ENCODE data around the gene B3GALT5. TPM values are rescaled to one million over a fixed set of nuclear protein-coding genes. Genes with fewer than 3 reads are reported as not detected.

Gene B3GALT5
- total and polyA plus RNA-seq, 2 of the 4 experiments (the other 2 are of a cell fraction), result 0.05 to 0.18 TPM

DNA sequence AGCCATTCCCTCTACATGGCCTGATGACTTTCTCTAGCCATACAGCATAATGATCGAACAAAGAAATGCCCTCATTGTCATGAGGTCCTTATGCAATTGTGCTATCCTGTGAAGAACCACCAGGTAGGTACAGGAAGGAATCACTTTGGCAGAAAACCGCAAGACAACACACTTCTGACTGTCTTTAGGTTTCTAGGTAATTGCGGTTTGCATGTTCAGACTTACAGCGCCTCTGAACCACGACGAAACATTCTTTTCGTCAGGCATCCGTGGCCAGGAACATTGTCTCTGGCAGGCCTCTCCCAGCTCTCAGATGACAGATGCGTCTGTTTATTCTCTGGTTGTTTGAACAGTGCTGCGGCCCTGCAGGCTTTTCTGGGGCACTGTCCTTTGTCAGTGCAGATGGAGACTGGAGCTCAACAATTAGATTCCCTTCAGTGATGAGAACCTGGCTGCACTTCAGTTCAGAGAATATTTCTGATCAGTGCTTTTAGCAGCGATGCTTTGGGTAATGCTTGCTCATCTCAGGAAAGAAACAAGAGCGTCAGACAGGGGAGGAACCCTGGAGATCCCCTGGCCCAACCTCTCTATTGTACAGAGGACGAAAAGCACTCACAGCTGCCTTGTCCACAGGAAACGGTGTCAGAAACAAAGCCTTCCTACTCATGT lies 63.4 kb downstream of the B3GALT5 start:
- Histone ChIP-seq H2AK9ac (replicated peaks; ENCODE audit: low read depth, low read length, poor library complexity) (no peak overlapping the region), H2BK15ac (ENCODE audit: low read depth, low read length) (no peak overlapping the region), H3K4me1 (ENCODE audit: control insufficient read depth, insufficient read depth, low read length) (no peaks in the 10 kb centered on the region), H3K4ac (ENCODE audit: low read depth, low read length) (no peak overlapping the region), H2BK120ac (ENCODE audit: low read depth, low read length) (no peak overlapping the region), H3K9me1 (ENCODE audit: insufficient read depth, low read length) (no peaks in the 10 kb centered on the region), H3K56ac (ENCODE audit: extremely low read depth, insufficient read depth, low read length) (no peak overlapping the region), H2AFZ (replicated peaks; ENCODE audit: low read length, poor library complexity) (no peak overlapping the region), H3K9ac (ENCODE audit: low read depth, low read length) (no peak overlapping the region), H3K36me3 (ENCODE audit: control insufficient read depth, insufficient read depth, low read length) (no peaks in the 10 kb centered on the region), H2AK5ac (ENCODE audit: low read depth, low read length) (no peak overlapping the region), H3K27ac (ENCODE audit: insufficient read depth, low read length) (no peak overlapping the region), H4K91ac (ENCODE audit: insufficient read depth, low read depth, low read length) (no peak overlapping the region), H2BK20ac (ENCODE audit: low read depth, low read length) (no peak overlapping the region), H3K23ac (ENCODE audit: low read depth, low read length) (no peak overlapping the region), H4K5ac (ENCODE audit: low read depth, low read length) (no peak overlapping the region), H3K4me2 (ENCODE audit: low read depth, low read length) (no peak overlapping the region), H3K79me1 (ENCODE audit: low read depth in 1 of 2, low read length in 2 of 2) (no peaks in the 10 kb centered on the region), H3K27me3 (ENCODE audit: control insufficient read depth, insufficient read depth, low read length) (peaks cover 2% of the 10 kb centered on the region), H2BK5ac (ENCODE audit: low read depth, low read length, poor library complexity, severe bottlenecking) (no peak overlapping the region), H3K14ac (replicated peaks; ENCODE audit: low read depth, low read length) (no peak overlapping the region), H3K9me3 (ENCODE audit: control insufficient read depth, insufficient read depth, low read length) (peaks cover 8% of the 10 kb centered on the region; the same call in 1 of the 2 replicates), H4K20me1 (ENCODE audit: insufficient read depth, low read length) (no peaks in the 10 kb centered on the region), H4K8ac (ENCODE audit: low read depth in 2 of 2, low read length in 2 of 2) (no peak overlapping the region), H3K18ac (ENCODE audit: low read depth, low read length) (no peak overlapping the region), H3K4me3 (ENCODE audit: insufficient read depth, low read depth, low read length) (no peak overlapping the region)
- WGBS, 2 experiments (ENCODE audit: extremely low coverage in 2 of 2, insufficient read length in 1 of 2), result 30% methylated on average over 10 of the region's 14 CpGs; no CpG with 5 or more reads in 1 of the 2 experiments
- dilution Hi-C loops (cut with HindIII; ENCODE audit: low sequenced_read_pairs, unreplicated experiment), result no loop called here
- in situ Hi-C loops (cut with MboI; ENCODE audit: low sequenced_read_pairs), result no loop called here
- intact Hi-C loops (cut with micrococcal nuclease), result no loop called here
- DNase-seq (no peak), ATAC-seq (ENCODE audit: low read depth) (no peak)
- no TSS peak for BruUV-seq (replicated peaks)
- CTCF ChIA-PET, result no interaction called here
- POLR2A ChIA-PET (ENCODE audit: unreplicated experiment), result no interaction called here
- TF ChIP-seq MXI1 (IDR thresholded peaks at IDR 0.05; ENCODE audit: borderline replicate concordance, low read depth, low read length) (no peak), BHLHE40 (IDR thresholded peaks at IDR 0.05; ENCODE audit: low read depth, low read length) (no peak), SMC3 (IDR thresholded peaks at IDR 0.05; ENCODE audit: low read depth, low read length) (no peak), CEBPB (IDR thresholded peaks at IDR 0.05; ENCODE audit: low read depth, low read length) (no peak)
- TF ChIP-seq, protein P1, sequence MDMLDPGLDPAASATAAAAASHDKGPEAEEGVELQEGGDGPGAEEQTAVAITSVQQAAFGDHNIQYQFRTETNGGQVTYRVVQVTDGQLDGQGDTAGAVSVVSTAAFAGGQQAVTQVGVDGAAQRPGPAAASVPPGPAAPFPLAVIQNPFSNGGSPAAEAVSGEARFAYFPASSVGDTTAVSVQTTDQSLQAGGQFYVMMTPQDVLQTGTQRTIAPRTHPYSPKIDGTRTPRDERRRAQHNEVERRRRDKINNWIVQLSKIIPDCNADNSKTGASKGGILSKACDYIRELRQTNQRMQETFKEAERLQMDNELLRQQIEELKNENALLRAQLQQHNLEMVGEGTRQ (IDR thresholded peaks at IDR 0.05; ENCODE audit: low read depth, low read length), result no peak
